Right ventricle myocardium superior (tissue), 1 donor: ENCODE measurements around the gene DGKA. TPM values are rescaled to one million over a fixed set of nuclear protein-coding genes. Genes with fewer than 3 reads are reported as not detected.
A peak's percentile ranks its signal among the peaks of the same experiment; 100 is the strongest.

Experiments used
- ATAC-seq: fragments of 200-7000 bp; cut with Tn5 transposase; one replicate; pipeline ENCODE4 v1.9.1; 2020; ENCODE audit warnings: mild to moderate bottlenecking; ENCODE audit not compliant: poor library complexity
- DNase-seq: peaks from one replicate; pipeline ENCODE4 v3.0.0-alpha.2; 2020
- intact Hi-C: fragments of 100-400 bp; cut with DNase I; formaldehyde crosslinking; loops from one replicate; pipeline ENCODE4 v1.11.2; 2022
- total RNA-seq: library from RNA; stranded (reverse); fragmentation: NEBNext Ultra II Directional; extraction: Animal tissue kit (Norgen Biotek cat#: 25700); gene quantifications from one replicate; pipeline ENCODE4 v1.2.1, GENCODE V29; 2021
- donor health status: DM: no; HTN: yes; CAD: no; lungs with severe emphysema.

DGKA gene
- total RNA-seq, 1 donor from 2014 or later: 9.5 TPM

DNA sequence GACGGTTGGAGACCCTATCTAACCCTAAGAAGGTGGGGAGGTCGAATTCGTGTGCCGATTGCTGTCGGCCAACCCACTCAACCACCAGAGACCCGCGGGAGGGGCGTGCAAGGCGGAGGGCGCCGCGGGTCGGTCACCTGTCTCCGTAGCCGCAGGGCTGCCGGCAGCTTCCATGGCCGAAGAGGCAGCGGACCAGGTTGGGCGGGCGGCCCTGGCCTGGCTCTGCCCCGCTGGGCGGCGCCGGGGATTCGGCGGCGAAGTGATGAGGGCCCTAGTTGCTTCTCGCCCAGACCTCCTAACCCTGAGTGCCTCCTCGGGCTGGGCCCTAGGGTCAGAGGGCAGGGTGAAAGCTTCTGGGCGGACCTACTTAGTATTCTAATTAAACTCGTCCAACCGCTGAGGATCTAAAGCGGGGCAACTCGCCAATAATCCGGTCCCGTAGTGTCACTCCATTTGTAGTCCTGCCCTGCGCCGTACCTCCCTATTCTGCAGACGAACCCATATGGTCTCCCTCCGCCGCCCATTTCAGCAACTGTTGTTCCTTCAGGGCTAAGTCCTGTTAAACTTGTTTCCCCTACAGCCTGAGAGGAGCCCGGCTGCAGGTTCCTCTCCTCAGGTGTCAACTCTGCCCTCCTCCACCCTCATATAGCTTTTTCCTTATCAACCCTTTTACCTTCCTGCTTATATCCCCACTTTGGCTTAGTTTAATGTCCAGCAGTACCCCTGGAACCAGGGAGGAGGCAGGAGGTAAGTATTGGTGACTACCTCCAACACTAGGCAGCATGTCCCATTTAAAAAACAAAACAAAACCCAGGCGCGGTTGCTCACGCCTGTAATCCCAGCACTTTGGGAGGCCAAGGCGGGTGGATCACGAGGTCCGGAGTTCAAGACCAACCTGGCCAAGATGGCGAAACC is 3.1 kb upstream of the DGKA start, which contains the start of gene PYM1:
TSS of gene PYM1 (minus strand) at position 307 of the 915 bp plus-strand sequence. CDS start at position 174, 133 bp downstream.
- DNase-seq (peak; percentile 89), ATAC-seq (peak; percentile 74)
- intact Hi-C loops: loop anchor here (5.0 kb wide), 1 partner anchor 96 kb away; no protein-coding TSS in a partner anchor

DNA sequence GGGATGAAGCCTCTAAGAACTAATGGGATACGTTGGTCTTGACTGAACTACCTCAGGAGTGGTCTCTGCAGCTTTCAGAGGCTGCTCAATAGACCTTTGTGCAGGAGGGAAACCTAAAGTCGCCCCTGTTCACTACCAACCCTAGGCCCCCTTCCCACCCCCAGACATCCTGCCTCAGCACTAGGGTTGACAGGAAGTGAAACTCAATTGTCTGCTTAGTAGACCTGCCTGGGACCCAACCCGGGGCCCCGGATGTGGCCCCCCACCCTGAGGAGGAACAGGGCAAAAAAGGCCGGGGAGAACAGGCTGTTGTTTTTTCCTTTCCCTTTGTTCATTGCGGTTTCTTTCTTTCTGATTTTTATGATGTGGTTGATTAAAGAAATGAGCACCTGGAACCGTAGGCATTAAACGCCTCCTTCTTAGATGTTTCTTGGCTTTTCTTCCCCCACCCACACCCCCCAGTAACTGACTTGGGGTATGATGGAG is 1.6 kb upstream of the DGKA start:
- ATAC-seq (no peak), DNase-seq (no peak)
- intact Hi-C loops: loop anchor here (5.0 kb wide), 1 partner anchor 97 kb away; no protein-coding TSS in a partner anchor

DNA sequence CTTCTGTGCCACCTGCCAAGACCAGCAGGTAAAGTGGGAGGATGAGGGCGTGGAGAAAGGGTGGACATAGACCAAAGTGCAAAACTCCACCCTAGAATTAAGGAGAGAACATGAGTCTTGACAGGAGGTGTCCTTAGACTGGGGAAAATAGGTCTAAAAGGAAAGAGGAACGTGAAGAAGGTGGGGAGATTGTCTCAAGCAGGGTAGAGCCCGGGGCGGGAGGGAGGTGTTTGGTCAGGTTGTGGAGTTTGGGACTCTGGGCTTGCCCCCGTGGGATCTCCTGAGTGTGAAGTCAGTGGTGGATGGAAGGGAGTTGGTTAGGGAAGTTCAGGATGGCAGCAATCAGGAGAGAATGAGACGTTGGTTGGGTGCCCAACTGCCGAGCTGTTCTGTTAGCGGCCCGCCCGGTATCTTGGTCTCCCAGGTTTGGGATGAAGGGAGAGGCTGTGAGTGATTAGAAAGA is 386 bp downstream of the DGKA start:
- DNase-seq: no peak
- ATAC-seq: no peak
- intact Hi-C loops: no loop called here

- peak; percentile 50 for ATAC-seq
These were observed 1.0 kb downstream of the DGKA start for GRCh38 chr12:55931780-55932550.

DNA sequence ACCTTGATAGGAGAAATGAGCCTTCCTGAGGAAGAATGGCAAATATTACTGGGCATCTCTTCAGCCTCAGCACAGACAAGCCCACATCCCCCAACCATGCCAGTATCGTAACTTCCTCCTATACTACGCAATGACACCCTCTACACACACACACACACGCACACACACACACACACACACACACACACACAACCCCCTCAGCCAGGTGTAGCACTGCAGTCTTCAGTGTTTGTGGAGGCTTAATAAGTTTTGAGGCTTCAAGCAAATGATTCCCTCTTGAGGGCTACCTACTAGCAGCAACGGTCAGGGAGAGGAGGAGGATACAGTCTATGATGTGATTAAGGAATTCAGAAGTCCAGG is 1.6 kb downstream of the DGKA start:
- DNase-seq (no peak), ATAC-seq (no peak)
- intact Hi-C loops: no loop called here

More at GRCh38 chr12:55931780-55932550, 1.0 kb downstream of the DGKA start:
- DNase-seq: peak; percentile 79
- intact Hi-C loops: no loop called here

- DNase-seq: no peak
- intact Hi-C loops: no loop called here
These were observed 2.3 kb downstream of the DGKA start for GRCh38 chr12:55933169-55933798.

GRCh38 chr12:55933799-55934742 is 3.1 kb downstream of the DGKA start:
- DNase-seq: no peak
- no peak for ATAC-seq
- intact Hi-C loops: no loop called here

More at GRCh38 chr12:55933169-55933798, 2.3 kb downstream of the DGKA start:
- ATAC-seq: no peak

GRCh38 chr12:55934773-55935172 is 3.8 kb downstream of the DGKA start:
- no peak for DNase-seq
- no peak for ATAC-seq
- intact Hi-C loops: loop anchor here (5.0 kb wide), 1 partner anchor 192 kb away; the partner anchor contains the start of gene GDF11

GRCh38 chr12:55935738-55936151 is 4.8 kb downstream of the DGKA start:
- intact Hi-C loops: loop anchor here (5.0 kb wide), 1 partner anchor 193 kb away; the partner anchor contains the start of gene GDF11
- DNase-seq (peak; percentile 64), ATAC-seq (no peak)

GRCh38 chr12:55937981-55938380 is 7.0 kb downstream of the DGKA start:
- intact Hi-C loops: loop anchor here (5.0 kb wide), 1 partner anchor 196 kb away; the partner anchor contains the start of gene GDF11
- DNase-seq (no peak), ATAC-seq (no peak)

DNA sequence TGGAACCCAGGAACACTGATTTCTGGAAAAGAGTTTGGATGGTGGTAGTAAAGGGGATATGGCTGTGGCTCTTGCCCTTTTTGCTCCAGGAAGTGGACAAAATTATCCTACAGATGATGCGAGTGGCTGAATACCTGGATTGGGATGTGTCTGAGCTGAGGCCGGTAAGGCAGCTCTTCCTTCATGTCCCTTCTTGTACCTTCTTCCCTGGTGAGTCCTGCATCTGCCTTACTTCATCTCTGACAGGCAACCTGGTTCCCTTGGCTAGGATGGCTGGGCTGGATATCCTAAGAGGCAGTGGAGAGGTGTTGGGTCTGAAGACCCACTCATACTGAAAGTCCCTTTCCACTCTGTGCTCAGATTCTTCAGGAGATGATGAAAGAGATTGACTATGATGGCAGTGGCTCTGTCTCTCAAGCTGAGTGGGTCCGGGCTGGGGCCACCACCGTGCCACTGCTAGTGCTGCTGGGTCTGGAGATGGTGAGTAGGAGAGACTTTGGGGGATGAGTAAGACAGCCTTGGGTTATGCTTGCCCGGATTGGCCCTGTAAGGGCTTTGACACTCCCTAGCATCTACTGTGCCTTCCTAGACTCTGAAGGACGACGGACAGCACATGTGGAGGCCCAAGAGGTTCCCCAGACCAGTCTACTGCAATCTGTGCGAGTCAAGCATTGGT is 8.0 kb downstream of the DGKA start:
- no peak for DNase-seq
- intact Hi-C loops: loop anchor here (5.0 kb wide), 1 partner anchor 197 kb away; the partner anchor contains the start of gene GDF11
- no peak for ATAC-seq

GRCh38 chr12:55940065-55940732 is 9.2 kb downstream of the DGKA start:
- intact Hi-C loops: no loop called here
- peak; percentile 87 for DNase-seq
- ATAC-seq: peak; percentile 97

- ATAC-seq (no peak), DNase-seq (no peak)
- intact Hi-C loops: no loop called here
These were observed 11.1 kb downstream of the DGKA start for GRCh38 chr12:55942055-55942454.

DNA sequence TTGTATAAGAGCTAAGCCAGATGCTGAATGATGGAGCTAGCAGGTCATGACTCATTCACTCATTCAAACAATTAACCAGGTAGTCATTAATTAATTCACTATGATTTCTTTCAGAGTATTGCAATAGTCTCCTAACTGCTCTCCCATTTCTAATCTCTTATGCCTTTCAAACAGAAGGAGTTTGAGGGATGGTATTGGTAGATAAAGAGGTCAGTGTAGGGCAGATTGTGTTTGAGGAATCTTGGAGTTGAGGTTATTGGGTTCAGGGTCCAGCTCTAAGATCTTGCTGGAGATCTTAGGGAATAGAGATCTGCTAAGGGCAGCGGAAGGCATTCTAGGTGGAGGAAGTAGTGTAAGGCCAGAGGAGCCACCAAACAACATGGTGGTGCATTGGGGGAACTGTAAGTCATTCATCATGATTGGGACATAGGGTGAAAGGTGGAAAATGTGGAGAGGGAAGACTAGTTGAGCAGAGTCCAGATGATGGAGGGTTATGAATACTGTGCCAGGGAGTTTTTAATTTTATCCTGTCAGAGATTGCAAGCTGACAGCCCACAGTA is 11.7 kb downstream of the DGKA start:
- DNase-seq: no peak
- intact Hi-C loops: no loop called here
- no peak for ATAC-seq

DNA sequence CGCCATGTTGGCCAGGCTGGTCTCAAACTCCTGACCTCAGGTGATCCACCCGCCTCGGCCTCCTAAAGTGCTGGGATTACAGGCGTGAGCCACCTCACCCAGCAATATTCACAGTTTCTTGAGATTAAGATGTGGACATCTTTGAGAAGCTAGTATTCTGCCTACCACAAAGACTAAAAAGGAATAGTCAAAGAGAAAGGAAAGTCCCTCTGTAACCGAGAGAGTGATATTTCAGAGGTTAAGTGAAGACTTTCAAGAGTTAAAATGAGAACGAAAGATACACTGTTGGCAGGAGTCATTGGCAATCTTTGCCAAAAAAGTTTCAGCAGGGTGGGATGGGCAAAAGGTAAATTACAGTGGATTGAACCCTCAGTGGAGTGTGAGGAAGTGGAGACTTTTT is 15.6 kb downstream of the DGKA start:
- intact Hi-C loops: no loop called here
- ATAC-seq: no peak
- no peak for DNase-seq

- intact Hi-C loops: no loop called here
- ATAC-seq: no peak
- no peak for DNase-seq
These were observed 24.4 kb downstream of the DGKA start for GRCh38 chr12:55955344-55955743.
